ENCODE results near the gene SNX9.
"Not testable (repeated sequence)": the region's sequence is repeated elsewhere in the genome, so short reads cannot be mapped to it uniquely, and the experiment has no call there.

SNX9 gene

GRCh38 chr6:157891544-157892362, 68.7 kb downstream of the SNX9 start:
- peak; percentile 71 for DNase-seq

- no peak for DNase-seq
These were observed 69.4 kb downstream of the SNX9 start for GRCh38 chr6:157892363-157892877.

- no peak for DNase-seq
These were observed 70.2 kb downstream of the SNX9 start for GRCh38 chr6:157893238-157893637.

GRCh38 chr6:157895585-157895984, 72.5 kb downstream of the SNX9 start:
- no peak for DNase-seq

GRCh38 chr6:157896932-157897331, 73.9 kb downstream of the SNX9 start:
- no peak for DNase-seq

- no peak for DNase-seq
These were observed 75.1 kb downstream of the SNX9 start for GRCh38 chr6:157898169-157898568.

GRCh38 chr6:157898640-157899039, 75.6 kb downstream of the SNX9 start:
- DNase-seq: no peak

- not testable (repeated sequence) for DNase-seq
These were observed 77.2 kb downstream of the SNX9 start for GRCh38 chr6:157900262-157900661.

GRCh38 chr6:157900751-157901150, 77.7 kb downstream of the SNX9 start:
- not testable (repeated sequence) for DNase-seq

GRCh38 chr6:157904999-157905398, 82.0 kb downstream of the SNX9 start:
- no peak for DNase-seq

- no peak for DNase-seq
These were observed 82.7 kb downstream of the SNX9 start for GRCh38 chr6:157905590-157906342.

GRCh38 chr6:157906537-157907061, 83.6 kb downstream of the SNX9 start:
- no peak for DNase-seq

GRCh38 chr6:157907651-157908050, 84.6 kb downstream of the SNX9 start:
- no peak for DNase-seq

- DNase-seq: no peak
These were observed 85.6 kb downstream of the SNX9 start for GRCh38 chr6:157908369-157909281.

- DNase-seq: no peak
These were observed 86.2 kb downstream of the SNX9 start for GRCh38 chr6:157909282-157909664.

- DNase-seq: no peak
These were observed 88.2 kb downstream of the SNX9 start for GRCh38 chr6:157911278-157911677.

- no peak for DNase-seq
These were observed 88.7 kb downstream of the SNX9 start for GRCh38 chr6:157911786-157912185.

GRCh38 chr6:157912326-157912725, 89.3 kb downstream of the SNX9 start:
- no peak for DNase-seq

GRCh38 chr6:157921685-157922367, 98.8 kb downstream of the SNX9 start:
- no peak for DNase-seq

GRCh38 chr6:157925771-157926170, 102.7 kb downstream of the SNX9 start:
- DNase-seq: no peak

- DNase-seq: no peak
These were observed 104.0 kb downstream of the SNX9 start for GRCh38 chr6:157927011-157927410.

GRCh38 chr6:157928428-157928827, 105.4 kb downstream of the SNX9 start:
- peak; percentile 46 for DNase-seq
